GM18907 (cell line): ENCODE measurements around the gene MMP19.

Experiments
- ATAC-seq: cut with Tn5 transposase; IDR thresholded peaks from one replicate; pipeline ENCODE4 v1.9.1; 2021; ENCODE audit warnings: mild to moderate bottlenecking, moderate library complexity; ENCODE audit not compliant: unreplicated experiment

MMP19 gene

DNA sequence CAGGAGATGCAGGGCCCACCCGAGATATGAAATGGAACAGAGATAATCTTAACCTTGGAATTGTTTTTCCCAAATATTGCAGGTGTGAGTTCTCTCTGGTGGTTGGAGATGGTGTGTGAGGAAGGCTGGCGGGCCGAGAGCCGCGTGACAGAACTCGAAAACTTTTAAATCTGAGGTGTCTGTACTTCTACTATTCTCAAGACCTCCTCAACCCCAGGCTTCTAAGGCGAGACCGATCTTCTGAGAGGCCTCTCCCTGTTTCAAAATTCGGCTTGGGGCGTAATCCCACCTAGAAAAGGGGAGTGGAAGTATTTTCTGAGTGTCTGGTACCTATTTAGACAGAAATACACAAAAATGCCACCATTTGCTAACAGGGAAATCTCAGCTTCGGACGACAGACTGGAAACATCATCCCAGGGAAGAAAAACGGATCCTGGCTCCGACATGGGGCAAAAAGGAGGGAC, 25.8 kb downstream of the MMP19 start:
- no peak for ATAC-seq

DNA sequence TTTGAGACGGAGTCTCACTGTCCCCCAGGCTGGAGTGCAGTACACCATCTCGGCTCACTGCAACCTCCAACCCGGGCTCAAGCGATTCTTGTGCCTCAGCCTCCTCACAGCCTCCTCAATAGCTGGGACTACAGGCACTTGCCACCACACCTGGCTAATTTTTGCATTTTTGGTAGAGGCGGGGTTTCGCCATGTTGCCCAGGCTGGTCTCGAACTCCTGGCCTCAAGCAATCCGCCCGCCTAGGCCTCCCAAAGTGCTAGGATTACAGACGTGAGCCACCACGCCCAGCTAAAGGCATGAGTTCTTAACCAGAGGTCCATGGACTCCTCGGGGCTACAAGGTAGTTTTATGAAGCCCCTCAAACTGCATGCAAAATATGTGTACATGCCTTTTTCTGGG, 27.3 kb downstream of the MMP19 start:
- no peak for ATAC-seq

DNA sequence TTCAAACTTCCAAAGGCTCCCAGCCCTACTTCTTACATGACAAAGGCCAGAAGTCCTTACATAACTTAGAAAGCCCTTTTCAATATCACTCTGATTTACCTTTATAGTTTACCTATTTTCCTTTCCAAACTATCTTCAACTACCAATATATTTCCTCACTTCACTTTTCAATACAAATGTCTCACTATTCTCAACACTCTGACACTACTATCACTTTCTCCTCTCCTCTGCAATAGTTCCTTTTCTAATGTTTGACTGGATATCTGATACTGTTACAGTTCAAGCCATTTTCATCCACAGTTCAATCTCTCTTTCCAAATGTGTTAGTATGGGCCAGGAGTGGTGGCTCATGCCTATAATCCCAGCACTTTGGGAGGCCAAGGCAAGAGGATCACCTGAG, 28.5 kb downstream of the MMP19 start:
- ATAC-seq, result no peak

DNA sequence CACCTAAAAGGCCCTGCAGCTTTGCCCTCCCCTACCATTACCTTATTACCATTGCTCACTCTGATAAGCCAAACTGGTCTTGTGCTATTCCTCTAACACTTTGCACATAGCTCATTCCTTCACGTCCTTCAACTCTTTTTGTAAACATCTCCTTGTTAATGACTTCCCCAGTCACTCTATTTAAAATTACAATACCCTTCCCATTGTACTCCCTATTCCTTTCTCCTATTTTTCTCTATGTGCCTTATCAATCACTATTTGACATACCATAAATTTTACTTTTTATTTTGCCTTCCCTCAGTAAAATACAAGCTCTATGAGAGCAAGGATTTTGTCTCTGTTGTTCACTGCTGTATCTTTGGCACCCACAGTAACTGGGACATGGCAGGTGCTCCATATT, 30.6 kb downstream of the MMP19 start:
- no peak for ATAC-seq

DNA sequence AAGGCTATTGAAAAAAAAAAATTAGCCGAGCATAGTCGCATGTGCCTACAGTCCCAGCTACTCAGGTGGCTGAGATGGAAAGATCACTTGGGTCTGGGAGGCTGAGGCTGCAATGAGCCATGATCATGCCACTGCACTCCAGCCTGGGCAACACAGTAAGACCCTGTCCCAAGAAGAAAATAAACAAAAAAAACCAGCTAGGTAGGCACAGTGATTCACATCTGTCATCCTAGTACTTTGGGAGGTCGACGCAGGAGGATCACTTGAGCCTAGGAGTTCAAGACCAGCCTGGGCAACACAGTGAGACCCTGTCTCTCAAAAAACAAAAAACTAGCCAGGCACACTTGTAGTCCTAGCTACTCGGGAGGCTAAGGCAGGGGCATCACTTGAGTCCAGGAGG, 33.5 kb downstream of the MMP19 start:
- ATAC-seq, result no peak

DNA sequence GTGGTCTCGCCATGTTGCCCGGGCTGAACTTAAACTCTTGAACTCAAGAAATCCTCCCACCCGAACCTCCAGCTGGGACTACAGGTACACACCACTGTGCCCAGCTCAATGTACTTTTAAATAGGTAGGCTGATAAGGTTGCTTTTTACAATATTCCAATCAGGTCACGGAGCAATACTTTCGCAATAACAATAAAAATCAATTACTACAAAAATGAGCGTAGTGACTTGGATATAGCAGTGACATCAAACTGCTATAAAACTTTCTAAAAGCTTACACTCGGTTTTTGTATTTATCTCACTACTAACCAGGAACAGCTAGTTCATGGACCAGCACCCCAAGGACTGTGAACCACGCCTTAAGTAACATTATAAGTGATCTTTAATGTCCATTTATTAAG, 35.8 kb downstream of the MMP19 start:
- no peak for ATAC-seq

DNA sequence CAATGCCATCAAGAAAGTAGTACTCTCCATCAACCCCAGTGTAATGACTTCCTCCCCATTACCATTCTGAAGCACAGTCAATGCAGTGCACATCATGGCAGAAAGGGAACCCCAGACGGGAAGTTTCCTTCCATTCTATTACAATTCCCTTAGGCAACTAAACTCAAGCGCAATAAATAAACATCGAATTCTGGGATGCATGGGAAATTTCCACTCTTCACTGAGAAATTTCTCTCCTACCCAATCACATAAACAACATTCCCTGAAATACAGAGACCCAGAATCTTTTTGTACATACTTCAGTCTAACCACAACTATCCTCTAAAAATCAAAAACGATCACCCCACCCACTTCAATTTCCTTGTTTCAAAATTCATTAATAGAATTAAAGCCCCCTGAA, 45.2 kb downstream of the MMP19 start:
- ATAC-seq, result no peak

DNA sequence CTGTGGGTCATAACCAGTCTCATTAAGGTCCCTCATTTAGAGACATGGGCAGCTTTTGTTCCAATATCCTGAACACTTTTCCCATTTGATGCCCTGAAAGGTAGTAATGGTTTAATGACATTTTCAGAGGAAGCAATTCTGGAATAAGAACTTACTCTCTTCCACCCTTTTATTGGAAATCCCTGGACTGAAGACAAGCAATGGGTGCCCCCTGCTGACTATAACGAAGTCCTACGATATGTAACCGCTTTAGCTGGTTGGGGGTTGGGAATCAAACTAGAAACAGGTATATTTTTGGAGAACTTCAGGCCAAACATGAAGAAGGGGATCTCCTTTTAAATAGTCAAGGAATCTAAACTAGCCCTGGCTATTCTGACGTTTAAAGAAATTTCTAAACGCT, 45.7 kb downstream of the MMP19 start:
- no peak for ATAC-seq

DNA sequence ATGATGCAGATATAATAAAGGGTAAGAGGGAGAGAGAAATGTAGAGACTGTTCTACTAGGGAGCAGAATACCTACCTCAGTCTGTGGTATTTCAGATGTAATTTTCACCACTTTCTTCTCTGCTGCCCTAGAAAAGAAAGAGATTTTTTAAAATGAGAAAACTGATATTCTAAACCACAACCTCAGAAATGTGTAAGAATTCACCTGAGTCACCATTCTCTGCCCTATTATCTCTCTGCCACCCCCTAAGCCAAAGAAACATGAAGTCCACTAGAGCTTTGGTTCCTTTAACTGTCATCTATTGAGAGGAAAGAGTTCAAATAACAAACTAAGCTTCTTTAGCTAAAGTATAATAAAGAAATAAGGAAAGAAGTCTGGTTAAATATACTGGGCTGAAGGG, 46.8 kb downstream of the MMP19 start:
- no peak for ATAC-seq

DNA sequence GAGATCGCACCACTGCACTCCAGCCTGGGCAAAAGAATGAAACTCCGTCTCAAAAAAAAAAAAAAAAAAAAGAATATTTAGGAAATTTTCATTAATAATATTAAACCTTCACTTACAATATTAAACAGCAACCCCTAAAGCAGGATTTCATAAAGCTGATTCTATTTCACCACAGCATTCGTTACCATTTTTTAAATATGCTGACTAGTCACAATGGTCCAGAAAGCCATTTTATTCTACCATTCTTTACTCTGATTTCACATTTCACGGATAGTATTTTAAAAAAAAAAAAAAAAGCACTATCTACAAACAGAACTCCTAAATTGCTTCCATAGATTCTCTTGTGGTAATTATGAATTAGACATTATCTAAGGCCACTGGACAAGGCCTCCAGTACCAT, 52.8 kb downstream of the MMP19 start:
- ATAC-seq, result no peak

DNA sequence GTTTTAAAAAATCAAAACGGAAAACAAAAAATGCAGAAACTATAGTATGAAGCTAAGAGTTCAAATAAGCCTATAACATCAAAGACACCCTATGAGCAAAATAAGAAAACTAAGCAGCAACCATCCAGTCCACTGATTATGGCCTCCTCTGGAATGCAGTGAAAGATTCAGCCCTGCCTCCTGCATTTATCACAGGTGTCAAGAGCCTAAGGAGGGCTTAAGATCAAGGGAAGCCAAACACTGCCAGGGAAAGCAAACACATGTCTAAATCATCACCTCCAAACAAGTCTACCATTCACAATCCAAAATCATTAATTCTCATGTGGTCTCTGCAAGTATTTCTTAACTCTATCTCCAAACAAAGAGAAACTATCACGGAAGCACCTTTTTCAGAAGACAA, 53.6 kb downstream of the MMP19 start:
- ATAC-seq, result no peak

DNA sequence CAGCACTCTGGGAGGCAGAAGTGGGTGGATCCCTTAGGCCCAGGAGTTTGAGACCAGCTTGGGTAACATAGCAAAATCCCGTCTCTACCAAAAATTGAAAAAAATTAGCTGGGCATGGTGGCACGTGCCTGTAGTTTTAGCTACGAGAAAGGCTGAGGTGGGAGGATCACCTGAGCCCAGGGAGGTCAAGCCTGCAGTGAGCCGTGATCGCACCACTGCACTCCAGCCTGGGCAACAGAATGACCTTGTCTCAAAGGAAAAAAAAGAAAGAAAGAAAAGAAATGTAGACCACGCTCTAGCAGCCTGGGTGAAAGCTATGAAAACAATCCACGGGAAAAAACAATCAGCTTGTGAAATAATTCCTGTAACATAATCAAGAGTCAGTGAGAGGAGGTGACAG, 54.2 kb downstream of the MMP19 start:
- no peak for ATAC-seq
